ENCODE measurements around the gene CDAN1. TPM values are rescaled to one million over a fixed set of nuclear protein-coding genes. Genes with fewer than 3 reads are reported as not detected.
"Not testable (repeated sequence)": the region's sequence is repeated elsewhere in the genome, so short reads cannot be mapped to it uniquely, and the experiment has no call there.

The CDAN1 gene
- total RNA-seq: 10 to 100 TPM; 12.8 to 17.1 (median 13.7) TPM

- H3K27me3 Mint-ChIP-seq (ENCODE audit: low read depth): no peaks in the 10 kb centered on the region
- peak; percentile 91 for DNase-seq
- H3K36me3 Mint-ChIP-seq (ENCODE audit: insufficient read depth): peaks cover 15% of the 10 kb centered on the region
- H3K4me1 Mint-ChIP-seq (ENCODE audit: low read depth): peaks cover 22% of the 10 kb centered on the region
- H3K4me3 Mint-ChIP-seq: peak within 1 kb of the TSS; percentile 79
- peak; percentile 95 for ATAC-seq
- H3K9me3 Mint-ChIP-seq: no peaks in the 10 kb centered on the region
Observed at GRCh38 chr15:42736793-42737528, at the start of gene CDAN1. TSS of gene CDAN1 (minus strand) at chr15:42737128. CDS start at chr15:42737102, 26 bp downstream.

- peaks cover 16% of the 10 kb centered on the region for H3K36me3 Mint-ChIP-seq (ENCODE audit: insufficient read depth)
Observed at GRCh38 chr15:42785569-42785968, 48.6 kb upstream of the CDAN1 start.

GRCh38 chr15:42784705-42785104 is 47.8 kb upstream of the CDAN1 start:
- no peak for DNase-seq
- peaks cover 16% of the 10 kb centered on the region for H3K36me3 Mint-ChIP-seq (ENCODE audit: insufficient read depth)
- no peaks in the 10 kb centered on the region for H3K9me3 Mint-ChIP-seq
- no peaks in the 10 kb centered on the region for H3K4me1 Mint-ChIP-seq (ENCODE audit: low read depth)
- no peaks in the 10 kb centered on the region for H3K27me3 Mint-ChIP-seq (ENCODE audit: low read depth)
- ATAC-seq: no peak
- no peak overlapping the region for H3K4me3 Mint-ChIP-seq

More at GRCh38 chr15:42785569-42785968, 48.6 kb upstream of the CDAN1 start:
- ATAC-seq (no peak), DNase-seq (no peak)
- Mint-ChIP-seq H3K4me1 (ENCODE audit: low read depth) (no peaks in the 10 kb centered on the region), H3K9me3 (no peaks in the 10 kb centered on the region), H3K4me3 (no peak overlapping the region), H3K27me3 (ENCODE audit: low read depth) (no peaks in the 10 kb centered on the region)

GRCh38 chr15:42782716-42783115 is 45.8 kb upstream of the CDAN1 start:
- no peak for DNase-seq
- ATAC-seq: no peak
- Mint-ChIP-seq H3K36me3 (ENCODE audit: insufficient read depth) (peaks cover 13% of the 10 kb centered on the region), H3K9me3 (no peaks in the 10 kb centered on the region), H3K4me1 (ENCODE audit: low read depth) (no peaks in the 10 kb centered on the region), H3K4me3 (no peak overlapping the region), H3K27me3 (ENCODE audit: low read depth) (no peaks in the 10 kb centered on the region)

GRCh38 chr15:42775416-42775815 is 38.5 kb upstream of the CDAN1 start:
- Mint-ChIP-seq H3K27me3 (ENCODE audit: low read depth) (no peaks in the 10 kb centered on the region), H3K9me3 (no peaks in the 10 kb centered on the region), H3K4me3 (no peak overlapping the region), H3K36me3 (ENCODE audit: insufficient read depth) (peaks cover 24% of the 10 kb centered on the region), H3K4me1 (ENCODE audit: low read depth) (no peaks in the 10 kb centered on the region)
- no peak for DNase-seq
- ATAC-seq: no peak

- no peak for ATAC-seq
- peaks cover 42% of the 10 kb centered on the region for H3K36me3 Mint-ChIP-seq (ENCODE audit: insufficient read depth)
Observed at GRCh38 chr15:42772901-42773300, 36.0 kb upstream of the CDAN1 start.

GRCh38 chr15:42772144-42772543 is 35.2 kb upstream of the CDAN1 start:
- H3K36me3 Mint-ChIP-seq (ENCODE audit: insufficient read depth): peaks cover 50% of the 10 kb centered on the region
- H3K9me3 Mint-ChIP-seq: peaks cover 10% of the 10 kb centered on the region
- no peaks in the 10 kb centered on the region for H3K27me3 Mint-ChIP-seq (ENCODE audit: low read depth)
- no peaks in the 10 kb centered on the region for H3K4me1 Mint-ChIP-seq (ENCODE audit: low read depth)
- H3K4me3 Mint-ChIP-seq: no peak overlapping the region
- ATAC-seq (no peak), DNase-seq (no peak)

More at GRCh38 chr15:42772901-42773300, 36.0 kb upstream of the CDAN1 start:
- DNase-seq: no peak
- no peaks in the 10 kb centered on the region for H3K4me1 Mint-ChIP-seq (ENCODE audit: low read depth)
- H3K27me3 Mint-ChIP-seq (ENCODE audit: low read depth): no peaks in the 10 kb centered on the region
- H3K9me3 Mint-ChIP-seq: peaks cover 5% of the 10 kb centered on the region
- no peak overlapping the region for H3K4me3 Mint-ChIP-seq

- ATAC-seq; H3K27me3 Mint-ChIP-seq (ENCODE audit: low read depth): not testable (repeated sequence)
- peaks cover 64% of the 10 kb centered on the region for H3K36me3 Mint-ChIP-seq (ENCODE audit: insufficient read depth)
Observed at GRCh38 chr15:42766109-42766508, 29.2 kb upstream of the CDAN1 start.

GRCh38 chr15:42764154-42764731 is 27.3 kb upstream of the CDAN1 start:
- Mint-ChIP-seq H3K36me3 (ENCODE audit: insufficient read depth) (peaks cover 64% of the 10 kb centered on the region), H3K9me3 (peaks cover 50% of the 10 kb centered on the region)
- not testable (repeated sequence) for ATAC-seq; H3K4me1 Mint-ChIP-seq (ENCODE audit: low read depth); H3K4me3 Mint-ChIP-seq; DNase-seq; H3K27me3 Mint-ChIP-seq (ENCODE audit: low read depth)

More at GRCh38 chr15:42766109-42766508, 29.2 kb upstream of the CDAN1 start:
- not testable (repeated sequence) for H3K4me1 Mint-ChIP-seq (ENCODE audit: low read depth); DNase-seq; H3K4me3 Mint-ChIP-seq
- peaks cover 43% of the 10 kb centered on the region for H3K9me3 Mint-ChIP-seq

GRCh38 chr15:42761813-42762212 is 24.9 kb upstream of the CDAN1 start:
- not testable (repeated sequence) for ATAC-seq; H3K4me1 Mint-ChIP-seq (ENCODE audit: low read depth); H3K4me3 Mint-ChIP-seq; H3K27me3 Mint-ChIP-seq (ENCODE audit: low read depth); DNase-seq
- H3K9me3 Mint-ChIP-seq: peaks cover 42% of the 10 kb centered on the region
- peaks cover 45% of the 10 kb centered on the region for H3K36me3 Mint-ChIP-seq (ENCODE audit: insufficient read depth)

GRCh38 chr15:42760759-42761158 is 23.8 kb upstream of the CDAN1 start:
- Mint-ChIP-seq H3K9me3 (peaks cover 32% of the 10 kb centered on the region), H3K4me1 (ENCODE audit: low read depth) (no peaks in the 10 kb centered on the region), H3K36me3 (ENCODE audit: insufficient read depth) (peaks cover 36% of the 10 kb centered on the region), H3K4me3 (no peak overlapping the region), H3K27me3 (ENCODE audit: low read depth) (no peaks in the 10 kb centered on the region)
- DNase-seq (no peak), ATAC-seq (no peak)

GRCh38 chr15:42759093-42759492 is 22.2 kb upstream of the CDAN1 start:
- ATAC-seq (no peak), DNase-seq (no peak)
- H3K4me1 Mint-ChIP-seq (ENCODE audit: low read depth): no peaks in the 10 kb centered on the region
- no peak overlapping the region for H3K4me3 Mint-ChIP-seq
- no peaks in the 10 kb centered on the region for H3K27me3 Mint-ChIP-seq (ENCODE audit: low read depth)
- H3K9me3 Mint-ChIP-seq: peaks cover 24% of the 10 kb centered on the region
- H3K36me3 Mint-ChIP-seq (ENCODE audit: insufficient read depth): peaks cover 27% of the 10 kb centered on the region

- H3K4me3 Mint-ChIP-seq: no peak overlapping the region
- no peaks in the 10 kb centered on the region for H3K4me1 Mint-ChIP-seq (ENCODE audit: low read depth)
- H3K36me3 Mint-ChIP-seq (ENCODE audit: insufficient read depth): peaks cover 52% of the 10 kb centered on the region
- no peak for DNase-seq
- no peaks in the 10 kb centered on the region for H3K27me3 Mint-ChIP-seq (ENCODE audit: low read depth)
- peaks cover 5% of the 10 kb centered on the region for H3K9me3 Mint-ChIP-seq
- no peak for ATAC-seq
Observed at GRCh38 chr15:42750306-42750705, 13.4 kb upstream of the CDAN1 start.

GRCh38 chr15:42749266-42749665 is 12.3 kb upstream of the CDAN1 start:
- Mint-ChIP-seq H3K36me3 (ENCODE audit: insufficient read depth) (peaks cover 51% of the 10 kb centered on the region), H3K4me1 (ENCODE audit: low read depth) (no peaks in the 10 kb centered on the region), H3K9me3 (peaks cover 5% of the 10 kb centered on the region), H3K27me3 (ENCODE audit: low read depth) (no peaks in the 10 kb centered on the region), H3K4me3 (no peak overlapping the region)
- ATAC-seq (no peak), DNase-seq (no peak)

- Mint-ChIP-seq H3K36me3 (ENCODE audit: insufficient read depth) (peaks cover 13% of the 10 kb centered on the region), H3K27me3 (ENCODE audit: low read depth) (no peaks in the 10 kb centered on the region), H3K4me3 (no peak overlapping the region), H3K4me1 (ENCODE audit: low read depth) (no peaks in the 10 kb centered on the region), H3K9me3 (no peaks in the 10 kb centered on the region)
- DNase-seq (no peak), ATAC-seq (no peak)
Observed at GRCh38 chr15:42744195-42744594, 7.3 kb upstream of the CDAN1 start.

Data from activated T-cell treated with anti-CD3 and anti-CD28 coated beads, Interleukin-2, amount 50 U/mL, for 4 hours (primary cell).